Stimulated activated CD8-positive, alpha-beta memory T cell treated with anti-CD3 and anti-CD28 coated beads, Interleukin-4, amount 100 ng/mL, for 24 hours (primary cell): ENCODE measurements around the gene METAP1D.
"Not testable (repeated sequence)": the region's sequence is repeated elsewhere in the genome, so short reads cannot be mapped to it uniquely, and the experiment has no call there.

ENCODE experiments used
- DNase-seq: peaks from one replicate; pipeline ENCODE4 v3.0.0-alpha.2; 2020; ENCODE audit warnings: low read depth

Gene METAP1D

DNA sequence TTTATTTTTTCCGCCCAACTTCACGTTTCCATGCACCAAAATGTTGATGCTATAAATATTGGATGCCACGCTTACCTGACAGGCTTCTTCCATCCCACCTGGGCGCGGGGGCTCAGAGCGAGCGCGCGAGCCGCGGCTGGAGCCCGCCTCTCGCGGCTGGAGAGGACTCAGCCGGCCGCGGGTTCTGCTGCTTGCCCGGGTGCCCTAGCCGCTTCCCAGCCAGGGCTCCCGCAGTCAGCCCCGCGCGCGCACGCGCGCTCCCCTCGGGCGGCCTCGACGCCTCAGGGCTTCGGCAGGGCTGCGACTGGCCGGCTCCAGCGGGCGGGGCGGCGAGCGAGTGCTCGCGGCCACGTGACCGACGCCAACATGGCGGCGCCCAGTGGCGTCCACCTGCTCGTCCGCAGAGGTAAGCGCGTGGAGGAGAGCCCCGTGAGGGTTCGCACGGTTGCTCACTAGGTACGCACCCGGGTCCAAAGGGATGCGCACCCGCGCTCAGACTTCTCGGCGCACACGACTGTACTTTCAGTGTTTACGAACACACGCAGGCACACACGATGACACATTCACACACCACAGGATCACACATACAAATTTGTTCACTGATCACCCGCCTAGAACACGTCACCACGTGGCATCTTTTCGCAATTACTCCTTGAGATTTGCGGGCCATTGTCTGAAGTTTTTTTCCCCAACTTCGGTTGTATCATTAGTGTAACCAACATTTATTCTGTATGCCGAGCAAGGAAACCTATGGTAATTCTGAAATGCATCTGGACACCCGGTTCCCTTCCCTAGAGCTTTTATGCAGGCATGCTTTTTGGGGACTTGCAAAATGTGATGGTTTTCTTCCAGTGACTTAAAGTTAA, at the start of gene METAP1D:
TSS of gene METAP1D (plus strand) at position 350 of the 866 bp plus-strand sequence. CDS start at position 367, 17 bp downstream.
- DNase-seq: peak; percentile 84

- DNase-seq: no peak
These were observed 47.5 kb upstream of the METAP1D start for GRCh38 chr2:171952276-171952675.

GRCh38 chr2:171952748-171953147, 47.0 kb upstream of the METAP1D start:
- DNase-seq: no peak

DNA sequence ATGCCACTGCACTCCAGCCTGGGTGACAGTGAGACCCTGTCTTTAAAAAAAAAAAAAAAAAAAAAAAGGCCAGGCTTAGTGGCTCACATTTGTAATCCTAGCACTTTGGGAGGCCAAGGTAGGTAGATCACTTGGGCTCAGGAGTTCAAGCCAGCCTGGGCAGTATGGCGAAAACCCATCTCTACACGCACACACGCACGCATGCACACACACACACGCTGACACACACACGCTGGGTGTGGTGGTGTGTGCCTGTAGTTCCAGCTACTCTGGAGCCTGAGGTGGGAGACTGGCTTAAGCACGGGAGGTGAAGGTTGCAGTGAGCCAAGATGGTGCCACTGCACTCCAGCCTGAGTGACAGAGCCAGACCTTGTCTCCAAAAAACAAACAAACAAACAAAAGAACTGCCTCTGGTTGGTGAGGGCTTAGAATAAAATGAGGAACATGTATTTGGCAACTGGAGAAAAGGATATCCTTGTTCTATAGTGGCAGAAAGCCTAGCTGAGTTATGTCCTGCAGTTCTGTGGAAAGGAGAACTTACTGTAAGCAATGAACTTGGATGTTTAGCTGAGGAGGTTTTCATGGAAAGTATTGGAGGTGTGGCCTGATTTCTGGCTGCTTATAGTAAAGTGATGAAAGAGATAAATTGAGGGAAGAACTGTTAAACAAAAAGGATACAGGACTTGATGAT, 43.5 kb upstream of the METAP1D start:
- no peak for DNase-seq

DNA sequence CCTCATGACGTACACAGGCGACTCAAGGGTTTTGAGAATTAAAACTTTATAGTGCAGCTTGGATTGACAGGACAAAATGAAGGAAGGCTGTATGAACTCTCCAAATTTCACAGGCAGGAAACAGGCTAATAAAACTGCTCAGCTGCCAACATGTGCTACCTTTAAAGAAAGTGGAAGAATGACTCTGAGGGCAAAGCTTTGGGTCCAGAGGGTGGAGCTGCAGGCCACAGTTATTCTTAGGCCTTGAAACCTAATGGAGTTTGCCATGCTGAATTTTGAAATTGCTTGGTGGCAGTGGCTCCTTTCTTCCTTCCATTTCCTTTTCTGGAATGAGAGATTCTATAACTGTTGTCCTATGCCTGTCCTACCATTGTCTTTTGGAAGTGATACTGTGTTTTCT, 42.7 kb upstream of the METAP1D start:
- DNase-seq: no peak

- DNase-seq: no peak
These were observed 41.3 kb upstream of the METAP1D start for GRCh38 chr2:171958475-171958874.

DNA sequence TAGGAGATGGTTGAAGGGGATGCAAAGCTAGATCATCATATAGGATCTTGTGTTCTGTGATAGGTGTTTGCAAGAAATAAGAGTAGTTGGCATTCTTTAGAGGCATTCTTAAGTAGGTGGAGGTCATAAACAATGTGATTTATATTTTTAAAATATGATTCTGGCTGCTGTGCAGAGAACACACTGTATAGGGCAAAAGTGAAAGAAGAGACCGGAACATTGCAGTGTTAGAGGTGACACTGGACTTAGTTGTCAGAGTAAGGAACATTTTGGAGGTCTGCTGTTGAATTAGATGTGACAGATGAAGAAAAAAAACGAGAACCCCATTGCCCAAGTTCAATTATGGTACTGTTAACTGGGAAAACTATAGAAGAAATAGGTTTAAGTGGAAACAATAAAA, 39.8 kb upstream of the METAP1D start:
- no peak for DNase-seq

GRCh38 chr2:171960570-171960969, 39.2 kb upstream of the METAP1D start:
- DNase-seq: no peak

- no peak for DNase-seq
These were observed 36.6 kb upstream of the METAP1D start for GRCh38 chr2:171963198-171963597.

DNA sequence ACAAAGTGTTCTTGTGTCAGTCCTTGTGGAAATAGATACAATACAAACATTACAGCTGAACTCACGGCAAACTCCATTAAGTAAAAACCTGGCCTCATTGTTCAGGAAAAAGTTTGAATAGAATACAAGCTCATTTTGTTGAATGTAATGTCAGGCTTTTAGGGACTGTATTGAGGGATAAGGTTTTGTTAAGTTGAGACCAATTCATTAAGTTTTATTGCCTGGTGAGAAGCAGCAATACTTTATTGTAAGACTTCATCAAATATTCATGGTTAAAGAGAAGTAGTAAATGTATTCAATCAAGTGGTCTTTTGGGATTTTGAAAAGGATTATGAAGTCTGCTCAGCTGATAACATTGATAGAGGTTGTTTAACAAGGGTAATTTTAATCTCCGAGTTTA, 35.4 kb upstream of the METAP1D start:
- no peak for DNase-seq

DNA sequence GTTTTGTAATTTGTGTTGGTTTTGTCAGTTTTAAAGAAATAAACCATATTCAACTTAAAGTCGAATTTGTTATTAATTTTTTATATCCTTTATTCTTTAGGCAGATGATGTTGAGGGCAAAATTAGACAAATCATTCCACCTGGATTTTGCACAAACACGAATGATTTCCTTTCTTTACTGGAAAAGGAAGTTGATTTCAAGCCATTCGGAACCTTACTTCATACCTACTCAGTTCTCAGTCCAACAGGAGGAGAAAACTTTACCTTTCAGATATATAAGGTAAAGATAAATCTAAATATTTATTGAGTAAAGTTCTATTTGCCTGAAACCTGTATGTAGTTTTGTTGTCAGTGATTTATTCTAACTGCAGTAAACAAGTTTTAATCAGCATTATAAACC, 34.5 kb upstream of the METAP1D start:
- DNase-seq: no peak

DNA sequence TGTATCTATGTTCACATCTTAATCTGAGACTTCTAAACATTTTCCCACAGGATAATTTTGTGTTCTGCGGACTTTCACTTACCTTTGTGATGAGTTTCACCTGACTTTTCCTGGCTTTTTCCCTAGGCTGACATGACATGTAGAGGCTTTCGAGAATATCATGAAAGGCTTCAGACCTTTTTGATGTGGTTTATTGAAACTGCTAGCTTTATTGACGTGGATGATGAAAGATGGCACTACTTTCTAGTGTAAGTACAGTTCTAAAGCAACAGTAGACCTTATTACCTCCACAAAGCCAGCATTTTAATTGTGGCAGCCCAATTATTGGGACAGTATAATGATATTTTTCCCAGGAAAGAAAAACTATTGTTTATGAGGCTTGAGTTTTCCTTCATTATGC, 34.1 kb upstream of the METAP1D start:
- DNase-seq: no peak

DNA sequence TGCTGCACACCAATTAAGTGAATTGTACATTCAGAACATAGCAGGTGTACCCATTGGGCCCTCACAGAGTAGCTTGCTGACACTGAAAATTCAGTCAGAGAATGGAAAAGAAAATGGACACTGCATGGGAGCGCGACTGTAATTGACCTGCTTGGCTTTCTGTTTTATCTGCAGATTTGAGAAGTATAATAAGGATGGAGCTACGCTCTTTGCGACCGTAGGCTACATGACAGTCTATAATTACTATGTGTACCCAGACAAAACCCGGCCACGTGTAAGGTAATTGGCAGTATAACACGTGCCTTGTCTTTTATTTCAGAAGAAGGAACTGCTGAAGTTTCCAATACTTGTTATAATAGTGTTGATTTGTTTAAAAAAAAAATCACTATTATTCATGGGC, 33.5 kb upstream of the METAP1D start:
- no peak for DNase-seq

DNA sequence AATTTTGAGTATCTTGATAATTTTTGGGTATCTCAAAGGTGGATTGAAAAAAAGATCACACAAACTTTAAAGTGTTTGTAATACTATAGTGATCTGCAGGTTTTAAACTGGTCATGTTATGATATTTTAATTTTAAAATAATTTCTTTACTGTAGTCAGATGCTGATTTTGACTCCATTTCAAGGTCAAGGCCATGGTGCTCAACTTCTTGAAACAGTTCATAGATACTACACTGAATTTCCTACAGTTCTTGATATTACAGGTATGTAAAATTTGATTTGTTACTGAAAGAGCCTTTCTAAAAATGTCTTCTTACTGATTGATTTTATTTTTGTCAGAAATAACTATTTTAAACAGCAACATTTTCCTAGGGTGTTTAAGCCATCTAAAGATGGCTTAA, 33.1 kb upstream of the METAP1D start:
- DNase-seq: no peak

DNA sequence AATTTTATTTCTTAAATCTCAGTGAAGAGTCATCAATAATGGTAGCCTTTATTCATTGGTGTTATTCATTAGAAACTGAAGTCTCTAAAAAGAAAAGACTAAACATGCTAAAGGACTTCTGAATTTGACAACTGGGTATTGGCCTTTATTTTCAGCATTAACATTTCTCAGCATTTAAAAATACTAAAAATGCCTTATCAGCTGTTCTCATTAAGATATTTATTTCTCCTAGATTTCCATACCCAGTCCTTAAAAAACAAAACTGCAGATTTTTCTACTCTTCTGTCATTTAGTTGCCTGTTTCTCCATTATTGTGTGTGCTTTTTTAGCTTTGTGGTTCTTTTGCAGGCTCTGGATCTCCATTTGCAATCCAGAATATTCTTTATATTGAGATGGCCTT, 31.2 kb upstream of the METAP1D start:
- no peak for DNase-seq

GRCh38 chr2:171972329-171972982, 27.3 kb upstream of the METAP1D start:
- no peak for DNase-seq

- no peak for DNase-seq
These were observed 20.6 kb upstream of the METAP1D start for GRCh38 chr2:171979103-171979502.

- not testable (repeated sequence) for DNase-seq
These were observed 15.8 kb upstream of the METAP1D start for GRCh38 chr2:171983924-171984323.

DNA sequence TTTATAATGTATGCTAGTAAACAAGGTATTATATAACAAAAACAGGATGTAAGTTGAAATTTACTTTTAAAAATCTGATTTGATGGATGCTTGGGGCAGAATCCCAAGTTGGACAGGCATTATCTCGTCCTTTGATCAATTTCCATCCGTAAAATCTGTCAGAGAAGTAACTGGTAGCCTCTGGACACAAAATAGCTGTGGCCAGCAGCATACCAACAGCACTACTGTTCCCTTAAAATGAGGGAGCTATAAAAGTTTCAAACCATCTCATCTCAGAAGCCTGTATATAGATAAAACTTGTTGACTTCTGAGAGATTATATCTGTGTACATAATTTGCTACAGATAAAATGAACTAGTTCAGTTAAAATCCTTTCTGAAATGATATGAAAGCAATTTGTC, 14.7 kb upstream of the METAP1D start:
- no peak for DNase-seq

- DNase-seq: no peak
These were observed 13.0 kb upstream of the METAP1D start for GRCh38 chr2:171986778-171987177.

DNA sequence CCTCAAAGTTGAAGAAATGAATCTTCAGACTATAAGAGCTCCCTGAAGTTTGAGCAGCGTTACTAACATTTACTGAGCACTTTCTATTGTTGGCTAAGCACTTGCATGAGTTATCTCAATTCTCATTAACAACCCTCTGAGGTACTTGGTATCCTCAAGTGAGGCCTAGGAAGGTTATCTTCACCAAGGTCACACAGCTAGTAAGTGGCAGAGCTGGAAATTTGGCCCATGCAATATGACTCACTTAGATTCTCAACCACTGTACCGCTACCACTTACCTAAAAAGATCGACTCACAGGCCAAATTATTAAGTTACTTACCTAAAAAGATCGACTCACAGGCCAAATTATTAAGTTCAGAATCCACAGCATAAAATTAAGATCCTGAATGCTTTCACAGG, 8.7 kb upstream of the METAP1D start:
- no peak for DNase-seq

GRCh38 chr2:171995586-171995985, 4.2 kb upstream of the METAP1D start:
- no peak for DNase-seq

DNA sequence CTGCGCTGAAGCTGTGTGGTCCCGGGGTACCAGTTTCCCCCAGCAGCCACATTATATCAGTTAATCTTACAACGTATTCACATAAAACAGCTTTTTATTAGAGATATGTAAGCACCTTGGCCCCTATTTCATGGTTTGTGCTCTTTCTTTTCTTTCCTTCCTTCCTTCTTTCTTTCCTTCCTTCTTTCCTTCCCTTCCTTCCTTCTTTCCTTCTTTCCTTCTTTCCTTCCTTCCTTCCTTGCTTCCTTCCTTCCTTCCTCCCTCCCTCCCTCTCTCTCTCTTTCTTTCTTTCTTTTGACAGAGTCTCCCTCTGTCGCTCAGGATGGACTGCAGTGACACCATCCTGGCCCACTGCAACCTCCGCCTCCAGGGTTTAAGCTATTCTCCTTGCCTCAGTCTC, 3.7 kb upstream of the METAP1D start:
- DNase-seq: no peak
